Neural cell (in vitro differentiated cells): Measurements from ENCODE around the gene DMGDH. TPM values are rescaled to one million over a fixed set of nuclear protein-coding genes. Genes with fewer than 3 reads are reported as not detected.

Source experiments
- H2AFZ ChIP-seq: fragments of 200-600, 300-800 bp; sonication (generic), shearing (Covaris generic); 2 replicates; pipeline ENCODE4 v1.6.0; 2014; ENCODE audit warnings: low read depth, mild to moderate bottlenecking, antibody characterized with exemption, low read length, moderate library complexity
- H3F3A ChIP-seq: fragments of 200-600 bp; shearing (Covaris generic); 2 replicates; pipeline ENCODE4 v1.6.1; 2016; ENCODE audit warnings: mild to moderate bottlenecking, moderate library complexity, mixed read lengths, antibody characterized with exemption, low read length; ENCODE audit not compliant: insufficient read depth, poor library complexity, severe bottlenecking
- H3K27ac ChIP-seq: fragments of 200-600, 300-800 bp; sonication (generic), shearing (Covaris generic); 2 replicates; pipeline ENCODE4 v1.5.1; 2014; ENCODE audit warnings: mild to moderate bottlenecking, low read length, moderate library complexity
- H3K27me3 ChIP-seq: fragments of 300-800, 200-600 bp; sonication (generic), shearing (Covaris generic); 2 replicates; pipeline ENCODE4 v1.6.0; 2014; ENCODE audit warnings: mild to moderate bottlenecking, low read depth, low read length, moderate library complexity; ENCODE audit not compliant: insufficient read depth
- H3K36me3 ChIP-seq: fragments of 300-800, 200-600 bp; sonication (generic), shearing (Covaris generic); 2 replicates; pipeline ENCODE4 v1.5.1; 2014; ENCODE audit warnings: mild to moderate bottlenecking, antibody characterized with exemption, low read length, moderate library complexity; ENCODE audit not compliant: insufficient read depth
- H3K4me2 ChIP-seq: fragments of 300-800, 200-600 bp; sonication (generic), shearing (Covaris generic); 2 replicates; pipeline ENCODE4 v1.6.0; 2014; ENCODE audit warnings: mild to moderate bottlenecking, low read length
- H3K4me3 ChIP-seq: fragments of 300-800, 200-600 bp; sonication (generic), shearing (Covaris generic); 2 replicates; pipeline ENCODE4 v1.5.1; 2014; ENCODE audit warnings: mild to moderate bottlenecking, low read length, moderate library complexity
- H3K79me2 ChIP-seq: fragments of 200-600 bp; shearing (Covaris generic); replicated peaks from 2 replicates; pipeline ENCODE4 v1.6.0; 2014; ENCODE audit warnings: mild to moderate bottlenecking, low read length, moderate library complexity; ENCODE audit not compliant: insufficient read depth
- H3K9ac ChIP-seq: fragments of 300-800, 200-600 bp; sonication (generic), shearing (Covaris generic); 2 replicates; pipeline ENCODE4 v1.6.1; 2016; ENCODE audit warnings: mild to moderate bottlenecking, low read length, mixed read lengths
- H3K9me2 ChIP-seq: fragments of 200-600 bp; shearing (Covaris generic); 2 replicates; pipeline ENCODE4 v1.6.1; 2016; ENCODE audit warnings: mild to moderate bottlenecking, low read length, mixed read lengths; ENCODE audit not compliant: insufficient read depth
- H3K9me3 ChIP-seq: fragments of 200-600, 300-800 bp; sonication (generic), shearing (Covaris generic); 2 replicates; pipeline ENCODE4 v1.6.1; 2016; ENCODE audit warnings: mild to moderate bottlenecking, mixed run types, low read length, moderate library complexity, mixed read lengths
- H4K20me1 ChIP-seq: fragments of 200-600 bp; shearing (Covaris generic); 2 replicates; pipeline ENCODE4 v1.6.1; 2016; ENCODE audit warnings: mild to moderate bottlenecking, mixed run types; ENCODE audit not compliant: insufficient read depth
- CTCF ChIP-seq: fragments of 450-650 bp; IDR thresholded peaks from 2 replicates; pipeline ENCODE4 v1.5.1; 2014; ENCODE audit warnings: antibody characterized with exemption, mild to moderate bottlenecking, moderate library complexity; ENCODE audit not compliant: poor library complexity, severe bottlenecking
- EP300 ChIP-seq: fragments of 450-650 bp; conservative IDR thresholded peaks from 2 replicates; pipeline ENCODE4 v1.6.1; 2014; ENCODE audit warnings: antibody characterized with exemption, mild to moderate bottlenecking, moderate library complexity; ENCODE audit not compliant: poor library complexity, severe bottlenecking
- EZH2 ChIP-seq: fragments of 200-600, 300-800 bp; shearing (Covaris generic), sonication (generic); IDR thresholded peaks from 2 replicates; pipeline ENCODE4 v1.6.1; 2014; ENCODE audit warnings: antibody characterized with exemption, low read length, borderline replicate concordance, mild to moderate bottlenecking; ENCODE audit not compliant: insufficient read depth, poor library complexity, severe bottlenecking
- MXI1 ChIP-seq: fragments of 450-650 bp; conservative IDR thresholded peaks from 2 replicates; pipeline ENCODE4 v1.6.1; 2014; ENCODE audit warnings: antibody characterized with exemption, mild to moderate bottlenecking; ENCODE audit not compliant: poor library complexity, severe bottlenecking
- POLR2AphosphoS5 ChIP-seq: IDR thresholded peaks from 2 replicates; pipeline ENCODE4 v1.6.1; 2012
- RAD21 ChIP-seq: fragments of 450-650 bp; conservative IDR thresholded peaks from 2 replicates; pipeline ENCODE4 v1.6.1; 2014; ENCODE audit warnings: antibody characterized with exemption, mild to moderate bottlenecking, moderate library complexity
- REST ChIP-seq: IDR thresholded peaks from 2 replicates; pipeline ENCODE4 v1.6.1; 2012; ENCODE audit warnings: borderline replicate concordance
- SMC3 ChIP-seq: fragments of 450-650 bp; conservative IDR thresholded peaks from 2 replicates; pipeline ENCODE4 v1.6.1; 2014; ENCODE audit warnings: antibody characterized with exemption, mild to moderate bottlenecking, moderate library complexity; ENCODE audit not compliant: poor library complexity
- TAF1 ChIP-seq: IDR thresholded peaks from 2 replicates; pipeline ENCODE4 v1.6.1; 2012; ENCODE audit warnings: low read depth
- polyA plus RNA-seq: library from polyadenylated mRNA; depleted of rRNA; stranded (reverse); fragments of >200 nt; gene quantifications from 2 replicates; pipeline ENCODE4 v1.2.3, GENCODE V29; 2014

DMGDH gene
- polyA plus RNA-seq, 1 donor from 2014 or later: 0.93 TPM

- no peaks in the 10 kb centered on the region for H3K9me2 ChIP-seq
- H3K4me2 ChIP-seq: no peak overlapping the region
- H3K79me2 ChIP-seq: no peaks in the 10 kb centered on the region
- H3K9ac ChIP-seq: no peak overlapping the region
- no peaks in the 10 kb centered on the region for H3K36me3 ChIP-seq
- TF ChIP-seq SMC3: no peak
- TF ChIP-seq POLR2AphosphoS5: no peak
- TF ChIP-seq CTCF: no peak
- no peak for TF ChIP-seq REST
- no peak for TF ChIP-seq RAD21
- TF ChIP-seq MXI1: no peak
- no peak for TF ChIP-seq EP300
- no peak overlapping the region for H3K4me3 ChIP-seq
- H2AFZ ChIP-seq: no peak overlapping the region
- no peaks in the 10 kb centered on the region for H3F3A ChIP-seq
- no peak overlapping the region for H3K27ac ChIP-seq
- no peaks in the 10 kb centered on the region for H3K9me3 ChIP-seq
- no peaks in the 10 kb centered on the region for H3K27me3 ChIP-seq
- no peaks in the 10 kb centered on the region for H4K20me1 ChIP-seq
Observed at GRCh38 chr5:79042188-79042587, 27.3 kb downstream of the DMGDH start.

DNA sequence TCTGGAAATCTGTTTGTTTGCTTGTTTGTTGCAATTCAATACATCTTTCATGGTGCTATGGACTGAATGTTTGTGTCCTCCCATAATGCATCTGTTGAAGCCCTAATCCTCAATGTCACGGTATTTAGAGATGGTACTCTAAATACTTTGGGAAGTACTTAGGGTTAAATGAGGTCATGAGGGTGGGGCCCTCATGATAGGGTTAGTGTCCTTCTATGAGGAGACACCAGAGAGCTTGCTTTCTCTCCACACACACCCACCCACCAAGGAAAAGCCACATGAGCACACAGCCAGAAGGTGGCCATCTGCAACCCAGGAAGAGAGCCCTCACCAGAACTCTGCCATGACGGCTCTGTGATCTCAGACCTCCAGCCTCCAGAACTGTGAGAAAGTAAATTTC is 32.7 kb downstream of the DMGDH start:
- H3K9me2 ChIP-seq: no peaks in the 10 kb centered on the region
- no peaks in the 10 kb centered on the region for H3K9me3 ChIP-seq
- TF ChIP-seq CTCF (no peak), MXI1 (no peak), SMC3 (no peak), RAD21 (no peak), TAF1 (no peak), EZH2 (no peak), EP300 (no peak), REST (no peak), POLR2AphosphoS5 (no peak)
- no peaks in the 10 kb centered on the region for H3F3A ChIP-seq
- H3K27me3 ChIP-seq: no peaks in the 10 kb centered on the region
- no peaks in the 10 kb centered on the region for H4K20me1 ChIP-seq
- no peak overlapping the region for H2AFZ ChIP-seq
- H3K4me2 ChIP-seq: no peak overlapping the region
- H3K9ac ChIP-seq: no peak overlapping the region
- no peaks in the 10 kb centered on the region for H3K36me3 ChIP-seq
- H3K79me2 ChIP-seq: no peaks in the 10 kb centered on the region
- H3K27ac ChIP-seq: no peak overlapping the region
- H3K4me3 ChIP-seq: no peak overlapping the region
